ENCODE measurements around the gene TDO2.
"Not testable (repeated sequence)": the region's sequence is repeated elsewhere in the genome, so short reads cannot be mapped to it uniquely, and the experiment has no call there.

TDO2 gene

DNA sequence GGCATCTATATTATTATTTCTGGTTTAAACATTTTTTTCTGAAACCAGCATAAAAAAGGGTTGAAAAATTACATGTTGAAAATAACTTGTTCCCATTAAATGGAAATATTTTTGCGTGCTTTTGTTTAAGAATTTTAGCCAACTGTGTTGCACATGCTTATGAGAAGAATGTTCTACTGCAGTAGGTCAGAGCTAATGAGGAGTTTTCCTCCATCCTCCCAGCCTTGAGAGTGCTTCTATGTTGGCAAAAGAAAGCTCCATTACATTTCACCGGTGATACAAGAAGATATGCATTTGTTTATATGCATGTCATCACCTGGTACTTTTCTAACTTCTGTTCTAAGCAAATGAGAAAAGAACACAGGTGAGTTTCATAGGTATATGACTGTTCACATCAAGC lies 13.6 kb upstream of the TDO2 start:
- Mint-ChIP-seq H3K4me1 (ENCODE audit: low read depth) (no peaks in the 10 kb centered on the region), H3K27ac (no peak overlapping the region), H3K9me3 (peaks cover 27% of the 10 kb centered on the region), H3K36me3 (ENCODE audit: low read depth) (no peaks in the 10 kb centered on the region), H3K27me3 (no peaks in the 10 kb centered on the region), H3K4me3 (no peak overlapping the region)
- intact Hi-C loops (cut with micrococcal nuclease) = no loop called here

DNA sequence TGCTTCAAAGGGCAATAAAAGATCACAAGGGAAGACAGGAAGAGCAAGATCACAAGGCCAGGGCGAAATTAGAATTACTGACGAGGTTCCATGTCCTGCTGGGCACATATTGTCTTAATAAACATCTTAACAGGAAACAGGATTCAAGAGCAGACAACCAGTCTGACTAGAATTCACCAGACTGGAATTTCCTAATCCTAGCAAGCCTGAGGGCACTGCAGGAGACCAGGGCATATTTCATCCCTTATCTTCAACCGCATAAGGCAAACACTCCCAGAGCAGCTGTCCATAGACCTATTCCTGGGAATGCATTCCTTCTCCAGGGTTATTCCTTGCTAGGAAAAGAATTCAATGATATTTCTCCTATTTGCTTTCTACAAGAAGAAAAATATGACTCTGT lies 12.4 kb upstream of the TDO2 start:
- Mint-ChIP-seq H3K4me1 (ENCODE audit: low read depth) (no peaks in the 10 kb centered on the region), H3K36me3 (ENCODE audit: low read depth) (no peaks in the 10 kb centered on the region), H3K27me3 (no peaks in the 10 kb centered on the region), H3K4me3 (no peak overlapping the region), H3K27ac (no peak overlapping the region), H3K9me3 (peaks cover 27% of the 10 kb centered on the region)
- intact Hi-C loops (cut with micrococcal nuclease) = no loop called here

GRCh38 chr4:155898371-155898770 lies 5.1 kb upstream of the TDO2 start:
- peaks cover 13% of the 10 kb centered on the region for H3K9me3 Mint-ChIP-seq
- intact Hi-C loops (cut with micrococcal nuclease); H3K27ac Mint-ChIP-seq; H3K4me1 Mint-ChIP-seq (ENCODE audit: low read depth); H3K27me3 Mint-ChIP-seq; H3K36me3 Mint-ChIP-seq (ENCODE audit: low read depth); H3K4me3 Mint-ChIP-seq: not testable (repeated sequence)

DNA sequence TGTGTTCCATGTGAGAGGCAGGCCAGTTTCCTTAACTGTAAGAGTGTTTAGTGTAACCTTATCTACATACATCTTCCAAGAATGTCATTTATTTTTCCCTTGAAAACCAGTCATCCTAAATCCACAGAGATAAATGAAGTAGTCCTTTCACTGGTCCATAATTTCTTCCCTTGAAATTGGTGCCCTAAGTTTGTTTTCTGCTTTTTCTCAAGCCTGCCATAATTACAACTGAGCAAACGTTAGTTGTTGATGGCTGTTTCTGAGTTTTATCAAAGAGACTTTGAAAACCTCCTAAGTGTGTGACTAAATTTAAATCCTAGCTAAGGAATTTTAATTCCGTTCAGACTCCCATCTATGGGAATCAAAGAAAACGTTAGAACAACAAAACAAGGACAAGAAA lies 3.6 kb upstream of the TDO2 start:
- Mint-ChIP-seq H3K9me3 (peaks cover 13% of the 10 kb centered on the region), H3K27me3 (no peaks in the 10 kb centered on the region), H3K36me3 (ENCODE audit: low read depth) (no peaks in the 10 kb centered on the region), H3K4me1 (ENCODE audit: low read depth) (no peaks in the 10 kb centered on the region), H3K27ac (no peak overlapping the region), H3K4me3 (no peak overlapping the region)
- intact Hi-C loops (cut with micrococcal nuclease) = no loop called here

- Mint-ChIP-seq H3K4me3 (no peak overlapping the region), H3K36me3 (ENCODE audit: low read depth) (no peaks in the 10 kb centered on the region), H3K27ac (no peak overlapping the region), H3K27me3 (no peaks in the 10 kb centered on the region), H3K9me3 (peaks cover 13% of the 10 kb centered on the region), H3K4me1 (ENCODE audit: low read depth) (no peaks in the 10 kb centered on the region)
- intact Hi-C loops (cut with micrococcal nuclease) = no loop called here
Observed at GRCh38 chr4:155900381-155900780, 3.1 kb upstream of the TDO2 start.

DNA sequence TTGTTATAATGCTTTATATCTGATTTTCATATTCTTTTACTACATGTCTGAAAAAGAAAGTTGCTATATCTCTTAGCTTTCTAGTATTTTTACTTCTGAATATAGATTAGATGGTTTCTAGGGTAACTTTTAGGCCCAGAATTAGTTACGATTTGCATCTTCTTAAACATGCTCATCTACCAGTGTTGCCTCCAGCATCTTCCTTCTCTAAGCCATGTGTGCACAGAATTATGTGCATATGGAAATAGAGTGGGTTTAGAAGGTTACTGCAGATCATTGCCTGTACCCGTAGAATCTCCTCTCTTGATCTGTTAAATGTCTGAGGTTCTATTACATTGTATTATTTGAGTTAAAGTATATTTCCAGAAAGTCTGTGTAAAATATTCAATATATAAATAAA lies 2.5 kb upstream of the TDO2 start:
- H3K27me3 Mint-ChIP-seq = no peaks in the 10 kb centered on the region
- H3K4me3 Mint-ChIP-seq = no peak overlapping the region
- no peak overlapping the region for H3K27ac Mint-ChIP-seq
- H3K36me3 Mint-ChIP-seq (ENCODE audit: low read depth) = no peaks in the 10 kb centered on the region
- peaks cover 13% of the 10 kb centered on the region for H3K9me3 Mint-ChIP-seq
- intact Hi-C loops (cut with micrococcal nuclease) = no loop called here
- no peaks in the 10 kb centered on the region for H3K4me1 Mint-ChIP-seq (ENCODE audit: low read depth)

DNA sequence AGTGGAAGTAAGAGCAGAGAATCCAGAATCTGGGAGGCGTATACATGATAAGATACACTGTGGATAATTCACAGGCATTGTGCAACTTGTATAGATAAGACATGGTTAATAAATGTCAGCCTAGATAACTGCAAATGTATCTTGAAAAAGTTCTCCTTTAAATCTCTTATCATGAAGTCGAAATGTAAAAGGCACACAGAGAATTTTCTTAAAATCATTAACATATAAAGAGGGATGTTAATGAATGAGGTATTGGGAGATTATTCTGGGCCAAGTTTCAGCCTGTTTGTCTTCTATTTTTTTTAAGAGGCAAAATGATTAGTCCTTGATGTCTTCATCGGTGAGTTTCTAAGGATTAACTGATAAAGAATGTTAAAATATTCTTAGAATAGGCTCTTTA lies 835 bp downstream of the TDO2 start:
- H3K4me3 Mint-ChIP-seq = no peak overlapping the region
- intact Hi-C loops (cut with micrococcal nuclease) = no loop called here

DNA sequence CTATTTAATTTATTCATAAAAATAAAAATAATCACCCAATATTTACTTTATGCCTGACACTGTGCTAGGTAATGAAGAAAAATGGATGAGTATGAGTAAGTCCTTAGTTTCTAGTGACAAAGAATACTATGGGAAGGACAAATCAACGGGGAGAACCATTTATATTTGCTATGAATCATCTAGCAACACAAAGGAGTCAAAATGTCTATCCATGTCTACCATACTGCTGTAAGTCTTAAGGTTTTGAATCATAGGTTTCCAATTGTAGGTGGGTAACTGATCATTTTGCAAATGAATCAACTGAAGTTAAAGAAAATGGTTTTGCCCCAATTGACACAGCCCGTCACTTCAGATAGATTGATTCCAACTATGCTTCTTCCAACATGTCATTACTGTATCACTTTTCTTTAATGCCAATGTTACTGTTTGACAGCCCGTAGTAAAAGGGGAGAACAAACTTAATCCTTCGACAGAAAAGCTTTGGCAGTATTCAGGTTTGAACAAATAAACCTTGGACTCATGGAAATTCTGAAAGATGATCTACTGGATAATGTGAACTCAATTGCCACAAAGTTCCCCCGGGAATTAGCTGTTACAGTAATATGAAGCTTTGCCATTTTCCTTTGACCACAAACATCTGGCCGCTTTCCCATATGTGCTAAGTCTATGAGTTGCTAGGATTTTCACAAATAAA lies 3.2 kb downstream of the TDO2 start:
- Mint-ChIP-seq H3K27me3 (no peaks in the 10 kb centered on the region), H3K4me1 (ENCODE audit: low read depth) (peaks cover 7% of the 10 kb centered on the region), H3K9me3 (no peaks in the 10 kb centered on the region), H3K27ac (no peak overlapping the region), H3K4me3 (no peak overlapping the region), H3K36me3 (ENCODE audit: low read depth) (no peaks in the 10 kb centered on the region)
- intact Hi-C loops (cut with micrococcal nuclease) = no loop called here

More for the DNA sequence above, 835 bp downstream of the TDO2 start:
- Mint-ChIP-seq H3K36me3 (ENCODE audit: low read depth) (no peaks in the 10 kb centered on the region), H3K27me3 (no peaks in the 10 kb centered on the region), H3K27ac (no peak overlapping the region), H3K9me3 (no peaks in the 10 kb centered on the region), H3K4me1 (ENCODE audit: low read depth) (peaks cover 7% of the 10 kb centered on the region)

DNA sequence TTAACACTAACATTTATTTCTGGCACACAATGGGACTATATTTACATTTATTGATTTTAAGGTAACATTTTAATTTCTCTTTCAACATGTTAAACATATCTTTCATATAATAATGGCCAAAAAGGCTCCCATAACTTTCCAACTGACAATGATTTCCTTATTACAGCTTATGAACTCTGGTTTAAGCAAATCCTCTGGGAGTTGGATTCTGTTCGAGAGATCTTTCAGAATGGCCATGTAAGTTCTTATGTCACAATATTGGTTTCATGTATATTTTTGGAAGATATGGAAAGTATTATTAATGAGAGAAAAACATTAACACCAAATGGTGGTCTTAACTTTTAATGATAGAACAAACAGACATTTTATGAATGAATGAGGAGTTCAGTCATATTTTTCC lies 4.1 kb downstream of the TDO2 start:
- Mint-ChIP-seq H3K4me1 (ENCODE audit: low read depth) (peaks cover 7% of the 10 kb centered on the region), H3K9me3 (no peaks in the 10 kb centered on the region), H3K36me3 (ENCODE audit: low read depth) (no peaks in the 10 kb centered on the region), H3K27me3 (no peaks in the 10 kb centered on the region), H3K27ac (no peak overlapping the region), H3K4me3 (no peak overlapping the region)
- intact Hi-C loops (cut with micrococcal nuclease) = no loop called here

- intact Hi-C loops (cut with micrococcal nuclease) = no loop called here
- H3K9me3 Mint-ChIP-seq = no peaks in the 10 kb centered on the region
- H3K36me3 Mint-ChIP-seq (ENCODE audit: low read depth) = no peaks in the 10 kb centered on the region
- H3K4me3 Mint-ChIP-seq = no peak overlapping the region
- H3K27me3 Mint-ChIP-seq = no peaks in the 10 kb centered on the region
- peaks cover 7% of the 10 kb centered on the region for H3K4me1 Mint-ChIP-seq (ENCODE audit: low read depth)
- no peak overlapping the region for H3K27ac Mint-ChIP-seq
Observed at GRCh38 chr4:155908187-155909139, 5.0 kb downstream of the TDO2 start.

DNA sequence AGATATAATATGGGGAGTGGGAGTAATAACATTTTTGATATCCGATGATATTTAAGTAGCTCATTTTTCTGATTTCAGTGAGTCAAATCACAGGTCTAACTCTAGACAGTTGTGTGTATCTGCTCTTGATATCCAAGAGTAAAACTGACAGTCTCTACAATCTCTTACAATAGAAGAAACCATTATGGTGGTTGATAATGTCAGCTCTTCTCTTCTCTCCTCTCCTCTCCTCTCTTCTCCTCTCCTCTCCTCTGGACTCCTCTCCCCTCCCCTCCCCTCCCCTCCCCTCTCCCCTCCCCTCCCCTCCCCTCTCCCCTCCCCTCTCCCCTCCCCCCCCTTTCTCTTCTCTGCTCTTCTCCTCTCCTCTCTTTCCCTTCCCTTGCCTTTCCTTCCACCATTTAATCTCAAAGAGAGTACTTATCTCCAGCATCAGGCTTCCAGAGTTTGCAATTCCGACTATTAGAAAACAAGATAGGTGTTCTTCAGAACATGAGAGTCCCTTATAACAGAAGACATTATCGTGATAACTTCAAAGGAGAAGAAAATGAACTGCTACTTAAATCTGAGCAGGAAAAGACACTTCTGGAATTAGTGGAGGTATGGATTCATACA lies 6.2 kb downstream of the TDO2 start:
- Mint-ChIP-seq H3K27ac (no peak overlapping the region), H3K27me3 (no peaks in the 10 kb centered on the region), H3K9me3 (no peaks in the 10 kb centered on the region), H3K4me3 (no peak overlapping the region), H3K36me3 (ENCODE audit: low read depth) (no peaks in the 10 kb centered on the region), H3K4me1 (ENCODE audit: low read depth) (peaks cover 7% of the 10 kb centered on the region)
- intact Hi-C loops (cut with micrococcal nuclease) = no loop called here

GRCh38 chr4:155911905-155912304 lies 8.4 kb downstream of the TDO2 start:
- H3K4me3 Mint-ChIP-seq = no peak overlapping the region
- intact Hi-C loops (cut with micrococcal nuclease) = no loop called here
- no peaks in the 10 kb centered on the region for H3K27me3 Mint-ChIP-seq
- no peaks in the 10 kb centered on the region for H3K36me3 Mint-ChIP-seq (ENCODE audit: low read depth)
- H3K9me3 Mint-ChIP-seq = no peaks in the 10 kb centered on the region
- no peak overlapping the region for H3K27ac Mint-ChIP-seq
- H3K4me1 Mint-ChIP-seq (ENCODE audit: low read depth) = peaks cover 7% of the 10 kb centered on the region

GRCh38 chr4:155914782-155915181 lies 11.3 kb downstream of the TDO2 start:
- intact Hi-C loops (cut with micrococcal nuclease) = no loop called here
- no peaks in the 10 kb centered on the region for H3K4me1 Mint-ChIP-seq (ENCODE audit: low read depth)
- H3K4me3 Mint-ChIP-seq = no peak overlapping the region

DNA sequence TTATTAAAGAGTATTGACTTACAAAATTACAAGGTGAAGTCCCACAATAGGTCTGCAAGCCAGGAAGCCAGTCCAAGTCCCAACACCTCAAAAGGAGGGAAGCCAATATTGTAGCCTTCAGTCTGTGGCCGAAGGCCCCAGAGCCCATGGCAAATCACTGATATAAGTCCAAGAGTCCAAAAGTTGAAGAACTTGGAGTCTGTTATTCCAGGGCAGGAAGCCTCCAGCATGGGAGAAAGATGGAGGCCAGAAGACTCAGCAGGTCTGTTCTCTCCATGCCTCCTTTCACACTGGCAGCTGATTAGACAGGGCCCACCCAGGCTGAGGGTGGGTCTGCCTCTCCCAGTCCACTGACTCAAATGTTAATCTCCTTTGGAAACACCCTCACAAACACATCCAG lies 18.1 kb downstream of the TDO2 start:
- Mint-ChIP-seq H3K27me3 (no peaks in the 10 kb centered on the region), H3K9me3 (no peaks in the 10 kb centered on the region), H3K4me1 (ENCODE audit: low read depth) (no peaks in the 10 kb centered on the region), H3K36me3 (ENCODE audit: low read depth) (peaks cover 9% of the 10 kb centered on the region), H3K4me3 (no peak overlapping the region), H3K27ac (no peak overlapping the region)
- intact Hi-C loops (cut with micrococcal nuclease) = no loop called here

More at GRCh38 chr4:155914782-155915181, 11.3 kb downstream of the TDO2 start:
- Mint-ChIP-seq H3K9me3 (no peaks in the 10 kb centered on the region), H3K36me3 (ENCODE audit: low read depth) (no peaks in the 10 kb centered on the region), H3K27ac (no peak overlapping the region), H3K27me3 (no peaks in the 10 kb centered on the region)
